K562 (cell line): ENCODE data around the gene ALDH16A1. TPM values are rescaled to one million over a fixed set of nuclear protein-coding genes. Genes with fewer than 3 reads are reported as not detected.

Experiments used
- BCL6 ChIP-seq: fragments of 250-450 bp; sonication (Bioruptor Pico); IDR thresholded peaks from 2 replicates; pipeline ENCODE4 v1.4.0; 2020
- CREM ChIP-seq: IDR thresholded peaks from 2 replicates; pipeline ENCODE4 v1.6.1; 2014; ENCODE audit warnings: antibody characterized with exemption, low read depth
- EP300 ChIP-seq: IDR thresholded peaks from 2 replicates; pipeline ENCODE4 v1.6.1; 2012; ENCODE audit warnings: low read length, improper control_type of control experiment
- HDAC3 ChIP-seq: fragments of 450-650 bp; IDR thresholded peaks from 2 replicates; pipeline ENCODE4 v1.6.1; 2018; ENCODE audit warnings: borderline replicate concordance, mild to moderate bottlenecking, moderate library complexity; ENCODE audit not compliant: partially characterized antibody
- HDAC6 ChIP-seq: IDR thresholded peaks from 2 replicates; pipeline ENCODE4 v1.6.1; 2012; ENCODE audit warnings: low read depth, mild to moderate bottlenecking, control low read depth, inconsistent platforms, low read length, moderate library complexity
- HDAC8 ChIP-seq: fragments of 450-650 bp; IDR thresholded peaks from 2 replicates; pipeline ENCODE4 v1.6.1; 2016; ENCODE audit warnings: mild to moderate bottlenecking, missing genetic modification characterization, moderate library complexity, missing compliant biosample characterization
- KLF10 ChIP-seq: fragments of 250-450 bp; sonication (Bioruptor Pico); IDR thresholded peaks from 2 replicates; pipeline ENCODE4 v1.6.1; 2021; ENCODE audit warnings: matching md5 sums
- MAZ ChIP-seq, 2 experiments: fragments of 450-650 bp in 1 of 2; sonication (generic) in 1 of 2; formaldehyde crosslinking; IDR thresholded peaks in 1 of 2; conservative IDR thresholded peaks in 1 of 2; 2 replicates each; pipeline versions ENCODE4 v1.4.0 to v1.5.0; 2020; ENCODE audit warnings: mild to moderate bottlenecking in 1 of 2, missing genetic modification reagents in 1 of 2
- PHB2 ChIP-seq: fragments of 450-650 bp; IDR thresholded peaks from 2 replicates; pipeline ENCODE4 v1.6.1; 2017; ENCODE audit warnings: low read depth
- POLR2AphosphoS5 ChIP-seq: IDR thresholded peaks from 2 replicates; pipeline ENCODE4 v1.6.1; 2011; ENCODE audit warnings: mild to moderate bottlenecking, low read depth, low read length, moderate library complexity; ENCODE audit not compliant: control insufficient read depth, insufficient read depth
- RCOR1 ChIP-seq, 2 experiments: IDR thresholded peaks; 2 replicates each; pipeline ENCODE4 v1.6.1; 2012; ENCODE audit warnings: low read depth in 2 of 2, low read length in 2 of 2, borderline replicate concordance in 1 of 2, improper control_type of control experiment in 1 of 2
- SMC3 ChIP-seq: conservative IDR thresholded peaks from 2 replicates; pipeline ENCODE4 v1.6.1; 2011; ENCODE audit warnings: low read depth, low read length, improper control_type of control experiment; ENCODE audit not compliant: insufficient read depth
- SP2 ChIP-seq: IDR thresholded peaks from 2 replicates; pipeline ENCODE4 v1.6.1; 2011; ENCODE audit warnings: mild to moderate bottlenecking, low read depth, low read length, moderate library complexity; ENCODE audit not compliant: poor library complexity, severe bottlenecking; ENCODE audit errors: extremely low read depth
- TAF15 ChIP-seq: fragments of 200-400 bp; formaldehyde crosslinking; IDR thresholded peaks from 2 replicates; pipeline ENCODE4 v1.6.1; 2017; ENCODE audit warnings: mild to moderate bottlenecking, low read depth, low read length, moderate library complexity
- polyA plus RNA-seq, 8 experiments: library from polyadenylated mRNA; depleted of rRNA in 4 of 8; stranded (reverse) in 5 of 8; unstranded in 3 of 8; fragments of >200 nt; fragmentation: Nextera tagmentation in 2 of 8; fragmentation: Illumina TruSeq in 1 of 8; extraction: Ambion mirVana in 2 of 8; extraction: Trizol in 1 of 8; gene quantifications; 2 replicates each; pipeline versions ENCODE4 v1.2.1 to v1.2.3, GENCODE V29; 2011 to 2014; ENCODE audit warnings: inconsistent platforms in 1 of 8, missing spikeins in 1 of 8
- total RNA-seq, 7 experiments: library from RNA; depleted of rRNA in 6 of 7; stranded (reverse); fragments of >200 nt in 6 of 7; fragmentation: Illumina TruSeq in 2 of 7; extraction: Trizol in 2 of 7; gene quantifications; 2 replicates each; pipeline versions ENCODE4 v1.2.1 to v1.2.3, GENCODE V29; 2011 to 2021; ENCODE audit warnings: low replicate concordance in 1 of 7
- TF ChIP-seq, protein P1 (sequence below): sonication (generic); formaldehyde crosslinking; IDR thresholded peaks from 2 replicates; pipeline ENCODE4 v1.8.0; 2022; ENCODE audit warnings: mild to moderate bottlenecking, missing genetic modification reagents
- TF ChIP-seq, protein P2 (sequence below): IDR thresholded peaks from 2 replicates; pipeline ENCODE4 v1.6.1; 2011; ENCODE audit warnings: borderline replicate concordance, low read depth, mild to moderate bottlenecking, moderate library complexity, low read length; ENCODE audit not compliant: insufficient read depth, poor library complexity, severe bottlenecking
- TF ChIP-seq, protein P3 (sequence below): sonication (generic); formaldehyde crosslinking; IDR thresholded peaks from 2 replicates; pipeline ENCODE4 v1.8.0; 2022; ENCODE audit warnings: mild to moderate bottlenecking, missing genetic modification reagents
- TF ChIP-seq, protein P4 (sequence below), 3 experiments: IDR thresholded peaks in 2 of 3; conservative IDR thresholded peaks in 1 of 3; 2 replicates each; pipeline ENCODE4 v1.5.1; 2011 to 2012; ENCODE audit warnings: low read length in 3 of 3, mild to moderate bottlenecking in 3 of 3, control low read depth in 2 of 3, improper control_type of control experiment in 1 of 3, inconsistent platforms in 1 of 3, low read depth in 1 of 3, mixed read lengths in 1 of 3, moderate library complexity in 1 of 3; ENCODE audit not compliant: insufficient read depth in 2 of 3

Gene ALDH16A1
- total and polyA plus RNA-seq, 9 of the 15 experiments (the other 6 are each of a cell fraction or from before 2014, with no cell fraction given): 2.2 to 52.2 (median 7.6) TPM

DNA sequence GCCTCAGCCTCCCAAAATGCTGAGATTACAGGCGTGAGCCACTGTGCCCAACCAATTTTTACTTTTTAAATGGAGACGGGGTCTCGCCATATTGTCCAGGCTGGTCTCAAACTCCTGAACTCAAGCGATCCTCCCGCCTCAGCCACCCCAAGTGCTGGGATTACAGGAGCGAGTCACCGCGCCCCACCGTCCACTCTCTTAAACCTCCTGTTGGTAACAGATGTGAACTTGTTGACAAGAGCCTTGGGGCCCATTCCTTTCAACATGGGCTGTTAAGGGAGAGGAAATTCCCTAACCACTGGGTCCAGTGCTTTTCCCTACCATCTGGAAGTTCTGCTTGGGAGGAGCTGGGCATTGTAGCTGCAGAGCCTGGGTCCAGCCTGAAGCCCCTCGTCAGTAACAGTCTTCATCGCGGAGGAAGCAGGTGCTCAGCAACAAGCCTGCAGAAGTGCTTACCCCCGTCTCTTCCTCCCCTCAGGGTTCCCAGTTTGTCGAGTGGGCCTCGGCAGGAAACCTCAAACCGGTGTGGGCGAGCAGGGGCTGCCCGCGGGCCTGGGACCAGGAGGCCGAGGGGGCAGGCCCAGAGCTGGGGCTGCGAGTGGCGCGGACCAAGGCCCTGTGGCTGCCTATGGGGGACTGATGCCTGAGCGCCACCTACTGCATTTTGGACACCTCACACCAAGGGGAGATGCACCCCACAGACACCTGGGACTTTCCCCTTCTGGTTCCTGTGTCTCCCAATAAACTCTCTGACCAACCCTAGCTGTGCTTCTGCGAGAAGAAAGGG is 17.0 kb downstream of the ALDH16A1 start (continued):
- TF ChIP-seq, protein P1, sequence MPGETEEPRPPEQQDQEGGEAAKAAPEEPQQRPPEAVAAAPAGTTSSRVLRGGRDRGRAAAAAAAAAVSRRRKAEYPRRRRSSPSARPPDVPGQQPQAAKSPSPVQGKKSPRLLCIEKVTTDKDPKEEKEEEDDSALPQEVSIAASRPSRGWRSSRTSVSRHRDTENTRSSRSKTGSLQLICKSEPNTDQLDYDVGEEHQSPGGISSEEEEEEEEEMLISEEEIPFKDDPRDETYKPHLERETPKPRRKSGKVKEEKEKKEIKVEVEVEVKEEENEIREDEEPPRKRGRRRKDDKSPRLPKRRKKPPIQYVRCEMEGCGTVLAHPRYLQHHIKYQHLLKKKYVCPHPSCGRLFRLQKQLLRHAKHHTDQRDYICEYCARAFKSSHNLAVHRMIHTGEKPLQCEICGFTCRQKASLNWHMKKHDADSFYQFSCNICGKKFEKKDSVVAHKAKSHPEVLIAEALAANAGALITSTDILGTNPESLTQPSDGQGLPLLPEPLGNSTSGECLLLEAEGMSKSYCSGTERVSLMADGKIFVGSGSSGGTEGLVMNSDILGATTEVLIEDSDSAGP (CRISPR knock-in tag): no peak
- TF ChIP-seq MAZ (CRISPR knock-in tag; conservative IDR thresholded peaks at IDR 0.05 in 1 of 2, IDR thresholded peaks at IDR 0.05 in 1 of 2) (no peak), CREM (0 out of 2 replicates have a peak, but pooled peaks have one; percentile 15), RCOR1 (IDR thresholded peaks at IDR 0.05; ENCODE audit: borderline replicate concordance in 1 of 2, low read depth in 2 of 2, low read length in 2 of 2) (peak in 1 of 2 experiments; percentile 37; a peak in 1 of 4 replicates), PHB2 (no peak), SP2 (no peak), HDAC6 (no peak), HDAC8 (no peak), BCL6 (no peak), HDAC3 (no peak), EP300 (no peak), POLR2AphosphoS5 (0 out of 2 replicates have a peak, but pooled peaks have one; percentile 8), TAF15 (no peak), KLF10 (CRISPR knock-in tag) (no peak), SMC3 (peak; percentile 34; the same call in 1 of the 2 replicates)
- TF ChIP-seq, protein P2, sequence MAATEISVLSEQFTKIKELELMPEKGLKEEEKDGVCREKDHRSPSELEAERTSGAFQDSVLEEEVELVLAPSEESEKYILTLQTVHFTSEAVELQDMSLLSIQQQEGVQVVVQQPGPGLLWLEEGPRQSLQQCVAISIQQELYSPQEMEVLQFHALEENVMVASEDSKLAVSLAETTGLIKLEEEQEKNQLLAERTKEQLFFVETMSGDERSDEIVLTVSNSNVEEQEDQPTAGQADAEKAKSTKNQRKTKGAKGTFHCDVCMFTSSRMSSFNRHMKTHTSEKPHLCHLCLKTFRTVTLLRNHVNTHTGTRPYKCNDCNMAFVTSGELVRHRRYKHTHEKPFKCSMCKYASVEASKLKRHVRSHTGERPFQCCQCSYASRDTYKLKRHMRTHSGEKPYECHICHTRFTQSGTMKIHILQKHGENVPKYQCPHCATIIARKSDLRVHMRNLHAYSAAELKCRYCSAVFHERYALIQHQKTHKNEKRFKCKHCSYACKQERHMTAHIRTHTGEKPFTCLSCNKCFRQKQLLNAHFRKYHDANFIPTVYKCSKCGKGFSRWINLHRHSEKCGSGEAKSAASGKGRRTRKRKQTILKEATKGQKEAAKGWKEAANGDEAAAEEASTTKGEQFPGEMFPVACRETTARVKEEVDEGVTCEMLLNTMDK: peak; percentile 2
- TF ChIP-seq, protein P3, sequence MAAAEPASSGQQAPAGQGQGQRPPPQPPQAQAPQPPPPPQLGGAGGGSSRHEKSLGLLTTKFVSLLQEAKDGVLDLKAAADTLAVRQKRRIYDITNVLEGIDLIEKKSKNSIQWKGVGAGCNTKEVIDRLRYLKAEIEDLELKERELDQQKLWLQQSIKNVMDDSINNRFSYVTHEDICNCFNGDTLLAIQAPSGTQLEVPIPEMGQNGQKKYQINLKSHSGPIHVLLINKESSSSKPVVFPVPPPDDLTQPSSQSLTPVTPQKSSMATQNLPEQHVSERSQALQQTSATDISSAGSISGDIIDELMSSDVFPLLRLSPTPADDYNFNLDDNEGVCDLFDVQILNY: no peak
- TF ChIP-seq, protein P4, sequence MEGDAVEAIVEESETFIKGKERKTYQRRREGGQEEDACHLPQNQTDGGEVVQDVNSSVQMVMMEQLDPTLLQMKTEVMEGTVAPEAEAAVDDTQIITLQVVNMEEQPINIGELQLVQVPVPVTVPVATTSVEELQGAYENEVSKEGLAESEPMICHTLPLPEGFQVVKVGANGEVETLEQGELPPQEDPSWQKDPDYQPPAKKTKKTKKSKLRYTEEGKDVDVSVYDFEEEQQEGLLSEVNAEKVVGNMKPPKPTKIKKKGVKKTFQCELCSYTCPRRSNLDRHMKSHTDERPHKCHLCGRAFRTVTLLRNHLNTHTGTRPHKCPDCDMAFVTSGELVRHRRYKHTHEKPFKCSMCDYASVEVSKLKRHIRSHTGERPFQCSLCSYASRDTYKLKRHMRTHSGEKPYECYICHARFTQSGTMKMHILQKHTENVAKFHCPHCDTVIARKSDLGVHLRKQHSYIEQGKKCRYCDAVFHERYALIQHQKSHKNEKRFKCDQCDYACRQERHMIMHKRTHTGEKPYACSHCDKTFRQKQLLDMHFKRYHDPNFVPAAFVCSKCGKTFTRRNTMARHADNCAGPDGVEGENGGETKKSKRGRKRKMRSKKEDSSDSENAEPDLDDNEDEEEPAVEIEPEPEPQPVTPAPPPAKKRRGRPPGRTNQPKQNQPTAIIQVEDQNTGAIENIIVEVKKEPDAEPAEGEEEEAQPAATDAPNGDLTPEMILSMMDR (IDR thresholded peaks at IDR 0.05 in 2 of 3, conservative IDR thresholded peaks at IDR 0.05 in 1 of 3; ENCODE audit: insufficient read depth in 2 of 3, low read depth in 1 of 3, low read length in 3 of 3): peak; percentile 60 to 69 (median 61)
